Measurements from ENCODE around the gene ARHGEF19. TPM values are rescaled to one million over a fixed set of nuclear protein-coding genes. Genes with fewer than 3 reads are reported as not detected.
"Not testable (repeated sequence)": the region's sequence is repeated elsewhere in the genome, so short reads cannot be mapped to it uniquely, and the experiment has no call there.

The ARHGEF19 gene
- total and polyA plus RNA-seq, 10 of the 15 experiments (the other 5 are each of a cell fraction or from before 2014, with no cell fraction given) = 0.15 to 2.9 (median 0.67) TPM; not detected in 1

DNA sequence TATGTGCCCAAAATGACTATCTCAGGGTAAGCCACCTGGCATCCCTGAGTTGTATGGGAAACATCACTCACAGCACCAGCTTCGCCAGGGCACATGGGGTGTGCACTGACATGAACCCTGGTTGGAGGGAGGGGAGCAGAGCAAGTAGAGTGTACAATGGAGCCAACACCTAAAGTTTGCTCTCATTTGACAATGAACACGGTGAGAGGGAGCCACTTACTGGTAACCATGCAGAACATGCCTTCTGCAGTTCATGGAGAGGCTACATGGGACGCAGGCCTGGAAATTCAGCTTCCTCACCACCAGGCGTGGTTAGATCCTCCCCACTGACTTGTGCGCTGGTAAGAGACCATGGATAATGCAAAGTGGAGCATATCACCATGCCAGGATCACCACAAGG, 34.5 kb upstream of the ARHGEF19 start (continued):
- no peak for TF ChIP-seq CREM (IDR thresholded peaks at IDR 0.05; ENCODE audit: low read depth)

DNA sequence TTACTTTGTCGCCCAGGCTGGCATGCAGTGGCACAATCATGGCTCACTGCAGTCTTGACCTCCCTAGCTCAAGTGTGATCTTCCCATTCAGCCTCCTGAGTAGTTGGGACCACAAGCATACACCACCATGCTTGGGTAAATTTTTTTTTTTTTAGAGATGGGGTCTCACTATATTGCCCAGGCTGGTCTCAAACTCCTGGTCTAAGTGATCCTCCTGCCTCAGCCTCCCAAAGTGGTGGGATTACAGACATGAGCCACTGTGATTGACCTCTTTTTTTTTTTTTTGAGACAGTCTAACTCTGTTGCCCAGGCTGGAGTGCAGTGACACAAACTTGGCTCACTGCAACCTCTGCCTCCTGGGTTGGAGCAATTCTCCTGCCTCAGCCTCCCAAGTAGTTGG, 33.8 kb upstream of the ARHGEF19 start:
- H3K79me2 ChIP-seq (ENCODE audit: control insufficient read depth, insufficient read depth, low read length); H3K27ac ChIP-seq (ENCODE audit: control insufficient read depth, insufficient read depth); H3K9me3 ChIP-seq (replicated peaks; ENCODE audit: control insufficient read depth, insufficient read depth, low read length); H3K4me2 ChIP-seq (ENCODE audit: control insufficient read depth, insufficient read depth); in situ Hi-C loops (cut with MboI); BruUV-seq (replicated peaks); ATAC-seq; H4K20me1 ChIP-seq (ENCODE audit: control insufficient read depth, insufficient read depth); DNase-seq (ENCODE audit: low read depth, low spot score); H3K4me3 ChIP-seq; H2AFZ ChIP-seq (ENCODE audit: control insufficient read depth, low read depth, low read length); FAIRE-seq; H3K27me3 ChIP-seq (replicated peaks in 1 of 2; ENCODE audit: control insufficient read depth in 2 of 2, insufficient read depth in 2 of 2, low read length in 1 of 2); H3K9ac ChIP-seq (ENCODE audit: control insufficient read depth, insufficient read depth, low read length): not testable (repeated sequence)
- intact Hi-C loops (cut with micrococcal nuclease; ENCODE audit: unreplicated experiment) = loop anchor here (5.0 kb wide), 1 partner anchor 116 kb away; no protein-coding TSS in a partner anchor
- POLR2A ChIA-PET = interaction anchor here (0.6 kb wide), 1 partner anchor 134 kb away, joined by 3 read pairs; no protein-coding TSS in a partner anchor
- H3K36me3 ChIP-seq (ENCODE audit: control insufficient read depth in 2 of 2, insufficient read depth in 2 of 2, low read length in 1 of 2) = peaks cover 9 to 10% of the 10 kb centered on the region in 2 experiments; a peak in 3 of 4 replicates
- SMC1A ChIA-PET (ENCODE audit: uncharacterized antibody, unreplicated experiment) = interaction anchor here (0.6 to 3.6 kb wide), 4 partner anchors 58 to 168 kb away, joined by 3 to 22 read pairs (median 11); no protein-coding TSS in a partner anchor
- RAD21 ChIA-PET (ENCODE audit: unreplicated experiment) = interaction anchor here (0.5 kb wide), 1 partner anchor 83 kb away, joined by 3 read pairs; no protein-coding TSS in a partner anchor
- CTCF ChIA-PET = interaction anchor here (0.6 to 4.7 kb wide), 9 partner anchors 11 to 174 kb away, joined by 3 to 40 read pairs (median 5); partner anchors contain the start of gene FBXO42
- 92% methylated on average over 1 of the region's 1 CpG for WGBS (ENCODE audit: insufficient coverage, insufficient replicate concordance, low lambda C conversion rate, missing lambda C conversion rate)
- H3K4me1 ChIP-seq (ENCODE audit: control insufficient read depth, insufficient read depth, low read length) = peaks cover 20% of the 10 kb centered on the region

DNA sequence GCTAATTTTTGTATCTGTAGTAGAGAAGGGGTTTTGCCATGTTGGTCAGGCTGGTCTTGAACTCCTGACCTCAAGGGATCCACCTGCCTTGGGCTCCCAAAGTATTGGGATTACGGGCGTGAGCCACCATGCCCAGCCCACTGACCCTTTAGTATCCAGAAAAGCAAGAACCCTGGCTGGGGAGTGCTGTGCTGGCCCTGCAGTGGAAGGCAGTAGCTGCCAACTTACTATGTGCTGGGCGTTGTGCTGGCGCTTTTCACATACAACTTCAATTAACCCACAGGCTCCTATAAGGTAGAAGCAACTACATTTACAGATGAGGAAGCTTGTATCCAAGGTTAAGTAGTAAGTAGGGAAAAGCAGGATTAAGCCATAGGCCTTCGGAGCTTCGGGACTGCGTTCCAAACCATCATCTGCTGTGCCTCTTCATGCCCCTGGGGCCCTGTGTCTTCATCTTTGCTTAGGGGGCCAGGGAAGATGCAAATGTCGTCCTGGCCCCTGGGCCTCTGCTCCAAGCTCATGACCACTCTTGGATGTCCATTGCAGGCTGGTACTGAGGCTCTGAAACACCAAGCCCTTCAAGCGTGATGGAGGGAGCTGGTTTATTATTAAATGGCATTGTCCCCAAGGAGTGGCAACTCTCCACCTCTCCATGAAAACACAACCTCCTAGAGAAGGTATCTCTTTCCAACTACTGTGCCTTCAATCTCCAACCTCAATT, 33.2 kb upstream of the ARHGEF19 start:
- WGBS (ENCODE audit: insufficient coverage, insufficient replicate concordance, low lambda C conversion rate, missing lambda C conversion rate) = 89% methylated on average over 9 of the region's 9 CpGs
- ChIA-PET RAD21 (ENCODE audit: unreplicated experiment) (interaction anchor here (0.5 to 2.4 kb wide), 3 partner anchors 82 to 167 kb away, joined by 3 to 18 read pairs (median 3); no protein-coding TSS in a partner anchor), POLR2A (interaction anchor here (0.6 kb wide), 1 partner anchor 135 kb away, joined by 3 read pairs; no protein-coding TSS in a partner anchor), CTCF (interaction anchor here (0.6 to 4.7 kb wide), 13 partner anchors 9 to 175 kb away, joined by 3 to 40 read pairs (median 5); partner anchors contain the start of gene FBXO42), SMC1A (ENCODE audit: uncharacterized antibody, unreplicated experiment) (interaction anchor here (1.3 to 3.6 kb wide), 5 partner anchors 32 to 167 kb away, joined by 3 to 22 read pairs (median 11); no protein-coding TSS in a partner anchor)
- intact Hi-C loops (cut with micrococcal nuclease; ENCODE audit: unreplicated experiment) (loop anchor here (5.0 kb wide), 1 partner anchor 117 kb away; no protein-coding TSS in a partner anchor), in situ Hi-C loops (cut with MboI) (no loop called here)
- H3K4me3 ChIP-seq = no peak overlapping the region
- H3K36me3 ChIP-seq (ENCODE audit: control insufficient read depth in 2 of 2, insufficient read depth in 2 of 2, low read length in 1 of 2) = peaks cover 4% of the 10 kb centered on the region in 2 experiments; a peak in 1 of 4 replicates
- no peaks in the 10 kb centered on the region for H3K79me2 ChIP-seq (ENCODE audit: control insufficient read depth, insufficient read depth, low read length)
- no peaks in the 10 kb centered on the region for H3K9me3 ChIP-seq (replicated peaks; ENCODE audit: control insufficient read depth, insufficient read depth, low read length)
- no peak overlapping the region for H3K9ac ChIP-seq (ENCODE audit: control insufficient read depth, insufficient read depth, low read length)
- no peak for ATAC-seq
- DNase-seq (ENCODE audit: low read depth, low spot score) = no peak
- no peak for FAIRE-seq
- BruUV-seq (replicated peaks) = no TSS peak
- no peak overlapping the region for H3K4me2 ChIP-seq (ENCODE audit: control insufficient read depth, insufficient read depth)
- H2AFZ ChIP-seq (ENCODE audit: control insufficient read depth, low read depth, low read length) = no peak overlapping the region
- H3K27me3 ChIP-seq (replicated peaks in 1 of 2; ENCODE audit: control insufficient read depth in 2 of 2, insufficient read depth in 2 of 2, low read length in 1 of 2) = no peaks in the 10 kb centered on the region
- H3K27ac ChIP-seq (ENCODE audit: control insufficient read depth, insufficient read depth) = no peak overlapping the region
- no peaks in the 10 kb centered on the region for H4K20me1 ChIP-seq (ENCODE audit: control insufficient read depth, insufficient read depth)
- H3K4me1 ChIP-seq (ENCODE audit: control insufficient read depth, insufficient read depth, low read length) = peaks cover 20% of the 10 kb centered on the region
- no peak for TF ChIP-seq POLR2AphosphoS2 (IDR thresholded peaks at IDR 0.05; ENCODE audit: low read depth, low read length)
- no peak for TF ChIP-seq JUND (IDR thresholded peaks at IDR 0.05; ENCODE audit: low read depth, low read length)
- no peak for TF ChIP-seq HDAC6 (IDR thresholded peaks at IDR 0.05; ENCODE audit: unreplicated experiment)

Data from GM12878 (cell line).